NB4 (cell line): ENCODE measurements around the gene ADAMTS6.
"Not testable (repeated sequence)": the region's sequence is repeated elsewhere in the genome, so short reads cannot be mapped to it uniquely, and the experiment has no call there.

Experiments used
- CTCF ChIP-seq: IDR thresholded peaks from one replicate; pipeline ENCODE4 v1.5.1; 2012; ENCODE audit warnings: low read depth, low read length
- MAX ChIP-seq: IDR thresholded peaks from 2 replicates; pipeline ENCODE4 v1.6.1; 2011; ENCODE audit warnings: low read depth, low read length
- MYC ChIP-seq: IDR thresholded peaks from 2 replicates; pipeline ENCODE4 v1.6.1; 2011; ENCODE audit warnings: low read depth, low read length
- POLR2A ChIP-seq: IDR thresholded peaks from 2 replicates; pipeline ENCODE4 v1.6.1; 2011; ENCODE audit warnings: mild to moderate bottlenecking; ENCODE audit not compliant: insufficient read length; ENCODE audit errors: extremely low read depth

GRCh38 chr5:65486803-65487202 lies 5.1 kb upstream of the ADAMTS6 start:
- not testable (repeated sequence) for TF ChIP-seq POLR2A, CTCF, MAX, MYC
